Bronchial smooth muscle cell (primary cell): ENCODE data around the gene MIB1. TPM values are rescaled to one million over a fixed set of nuclear protein-coding genes. Genes with fewer than 3 reads are reported as not detected.

ENCODE experiments used
- total RNA-seq: library from RNA; depleted of rRNA; stranded (reverse); fragments of >200 nt; gene quantifications from 2 replicates; pipeline ENCODE4 v1.2.1, GENCODE V29; 2014

Gene MIB1
- 50.0 and 78.3 TPM in 2 replicates for total RNA-seq

DNA sequence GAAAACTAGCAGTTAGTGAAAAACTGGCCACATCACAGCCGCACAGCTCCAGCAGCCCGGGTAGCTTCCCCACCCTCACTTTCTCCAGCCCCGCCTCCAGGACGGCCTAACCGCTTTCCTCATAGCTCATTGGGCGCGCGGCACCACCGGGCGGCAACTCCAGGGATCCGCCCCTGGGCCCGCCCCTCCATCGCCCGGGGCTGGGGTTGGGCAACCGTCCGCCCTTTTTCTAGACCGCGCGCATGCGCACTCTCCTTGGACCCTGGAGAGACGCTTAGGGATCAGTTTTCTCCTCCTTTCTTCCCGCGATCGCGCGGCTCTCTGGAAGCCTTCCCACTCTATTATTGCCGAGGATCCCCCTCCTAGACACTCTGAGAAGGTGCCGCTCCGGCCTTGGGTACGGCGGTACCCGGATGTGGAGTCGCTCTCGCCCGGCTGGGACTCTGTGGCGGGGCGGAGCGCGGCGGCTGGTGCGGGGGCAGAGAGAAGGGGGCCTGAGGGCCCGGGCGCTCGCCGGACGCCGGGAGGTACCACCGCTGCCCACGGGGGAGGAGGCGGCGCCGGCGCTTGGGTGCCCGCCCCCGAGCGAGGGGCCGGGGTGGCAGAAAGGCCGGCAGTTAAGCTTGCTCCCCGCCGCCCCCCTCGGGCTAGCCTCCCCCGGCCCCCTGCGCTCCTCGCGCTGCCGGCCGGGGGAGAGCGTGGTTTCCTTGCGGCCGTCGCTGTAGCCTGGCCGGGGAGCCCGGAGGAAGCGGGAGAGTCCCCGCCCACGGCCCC lies at the start of gene MIB1:
TSS of gene MIB1 (plus strand) at position 255 of the 774 bp plus-strand sequence. CDS start 792 bp downstream, outside the sequence.

DNA sequence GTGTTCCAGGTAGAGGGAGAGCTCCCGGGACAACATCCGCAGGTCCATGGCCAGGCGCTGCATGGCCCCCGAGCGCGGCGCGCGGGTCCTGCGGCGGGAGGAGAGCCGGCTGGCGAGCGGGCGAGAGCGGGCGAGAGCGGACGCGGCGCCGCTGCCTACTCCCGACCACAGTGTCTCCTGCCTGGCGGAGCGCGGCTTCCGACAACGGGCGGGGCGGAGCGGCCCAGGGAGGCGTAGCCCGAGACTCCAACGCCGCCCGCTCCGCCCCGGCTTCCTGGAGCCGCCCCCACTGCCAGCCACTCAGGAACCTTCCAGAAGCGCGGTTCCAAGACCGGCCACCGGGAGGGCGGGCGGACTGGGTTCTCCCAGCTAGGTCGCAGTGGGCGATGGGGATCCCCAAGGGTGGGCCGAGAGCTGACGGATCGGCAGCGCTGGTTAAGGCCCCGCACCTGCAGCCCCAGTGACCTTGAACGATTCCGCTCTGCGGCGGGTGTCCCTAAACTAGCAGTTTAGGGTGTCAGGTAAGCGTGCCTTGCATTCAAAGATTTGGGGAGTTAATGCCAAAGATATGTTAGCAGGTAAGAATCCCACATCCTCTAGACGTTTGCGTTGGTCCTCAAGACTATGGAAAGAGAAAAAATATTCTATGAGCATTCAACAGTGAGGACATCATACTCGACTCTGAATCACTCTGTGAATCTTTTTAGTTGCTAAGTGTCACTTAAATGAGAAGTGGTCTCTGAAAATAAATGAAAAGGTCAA lies 35.8 kb upstream of the MIB1 start, which contains the start of gene ABHD3:
TSS of gene ABHD3 (minus strand) at position 172 of the 762 bp plus-strand sequence. CDS start at position 63, 109 bp downstream.

Other genes starting within 250 kb of the MIB1 start
- gene ESCO1, start 140.1 kb upstream of the MIB1 start, total RNA-seq = 5.8 and 10.9 TPM in 2 replicates
- 13.5 and 14.0 TPM in 2 replicates for gene SNRPD1, start 128.5 kb upstream of the MIB1 start, total RNA-seq
- 2.4 and 8.0 TPM in 2 replicates for gene ABHD3, start 36.0 kb upstream of the MIB1 start, total RNA-seq